HG03354 (cell line): ENCODE results near the gene CDK13.
"Not testable (repeated sequence)": the region's sequence is repeated elsewhere in the genome, so short reads cannot be mapped to it uniquely, and the experiment has no call there.

ENCODE experiments used
- ATAC-seq: cut with Tn5 transposase; IDR thresholded peaks from one replicate; pipeline ENCODE4 v1.9.1; 2021; ENCODE audit warnings: mild to moderate bottlenecking; ENCODE audit not compliant: unreplicated experiment, poor library complexity, severe bottlenecking

The CDK13 gene

GRCh38 chr7:40137563-40137962 lies 187.5 kb downstream of the CDK13 start:
- ATAC-seq = no peak

DNA sequence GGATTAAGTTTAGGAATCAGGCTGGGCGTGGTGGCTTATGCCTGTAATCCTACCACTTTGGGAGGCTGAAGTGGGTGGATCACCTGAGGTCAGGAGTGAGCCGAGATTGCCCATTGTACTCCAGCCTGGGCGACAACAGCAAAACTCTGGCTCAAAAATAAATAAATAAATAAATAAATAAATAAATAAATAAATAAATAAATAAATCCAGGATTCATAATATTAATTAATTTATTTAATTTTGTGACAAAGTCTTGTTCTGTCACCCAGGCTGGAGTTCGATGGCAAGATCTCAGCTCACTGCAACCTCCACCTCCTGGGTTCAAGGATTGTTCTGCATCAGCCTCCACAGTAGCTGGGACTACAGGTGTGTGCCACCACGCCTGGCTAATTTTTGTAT lies 188.9 kb downstream of the CDK13 start:
- ATAC-seq = no peak

DNA sequence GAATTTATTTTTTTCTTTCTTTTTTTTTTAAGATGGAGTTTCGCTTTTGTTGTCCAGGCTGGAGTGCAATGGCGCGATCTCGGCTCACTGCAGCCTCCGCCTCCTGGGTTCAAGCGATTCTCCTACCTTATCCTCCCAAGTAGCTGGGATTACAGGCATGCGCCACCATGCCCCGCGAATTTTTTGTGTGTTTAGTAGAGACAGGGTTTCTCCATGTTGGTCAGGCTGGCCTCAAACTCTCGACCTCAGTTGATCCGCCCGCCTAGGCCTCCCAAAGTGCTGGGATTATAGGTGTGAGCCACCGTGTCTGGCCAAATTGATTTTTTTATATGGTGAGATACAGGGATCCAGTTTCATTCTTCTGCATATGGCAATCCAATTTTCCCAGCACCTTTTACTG lies 189.8 kb downstream of the CDK13 start:
- not testable (repeated sequence) for ATAC-seq

DNA sequence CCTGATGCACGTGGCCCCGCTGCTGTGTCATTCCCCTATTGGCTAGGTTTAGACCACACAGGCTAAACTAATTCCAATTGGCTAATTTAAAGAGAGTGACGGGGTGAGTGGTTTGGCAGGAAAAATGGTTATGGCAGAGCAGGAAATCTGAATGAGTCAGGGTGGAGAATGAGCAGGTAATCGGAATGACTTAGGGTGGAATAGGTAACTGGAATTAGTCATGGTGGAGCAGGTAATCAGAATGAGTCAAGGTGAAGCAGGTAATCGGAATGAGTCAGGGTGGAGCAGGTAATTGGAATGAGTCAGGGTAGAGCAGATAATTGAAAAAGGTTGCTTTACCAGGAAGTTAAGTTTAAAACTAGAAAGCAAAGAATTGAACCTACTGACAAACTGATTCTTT lies 191.9 kb downstream of the CDK13 start:
- not testable (repeated sequence) for ATAC-seq

DNA sequence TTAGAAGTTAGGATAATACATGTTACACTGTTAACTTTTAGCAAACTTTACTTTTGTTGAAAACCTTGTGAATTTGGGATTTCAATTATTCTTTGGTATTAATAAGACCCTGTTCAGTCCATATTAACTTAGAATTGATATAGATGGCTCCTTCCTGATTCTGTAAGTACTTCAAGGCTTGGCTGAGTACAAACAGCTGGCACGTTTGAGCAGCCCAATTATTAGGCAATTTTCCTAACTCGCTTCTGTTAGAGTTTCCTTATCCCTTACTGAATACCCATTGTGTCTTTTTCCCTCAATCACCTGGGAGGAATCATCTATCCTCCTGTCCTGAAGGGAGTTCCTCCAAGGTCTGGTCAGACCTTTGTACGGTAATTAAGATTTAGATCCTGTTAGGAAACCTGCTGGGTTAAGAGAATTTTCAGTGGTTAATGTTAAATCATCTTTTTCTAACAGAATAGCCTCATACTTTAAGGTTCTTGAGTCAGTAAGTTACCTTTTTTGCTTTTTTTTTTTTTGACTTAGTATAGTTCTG lies 195.6 kb downstream of the CDK13 start:
- ATAC-seq = not testable (repeated sequence)

GRCh38 chr7:40147371-40148246 lies 197.6 kb downstream of the CDK13 start:
- no peak for ATAC-seq

- not testable (repeated sequence) for ATAC-seq
Observed at GRCh38 chr7:40148247-40148580, 198.2 kb downstream of the CDK13 start.

GRCh38 chr7:40148671-40149070 lies 198.6 kb downstream of the CDK13 start:
- ATAC-seq = no peak
